Osteoblast (primary cell): ENCODE measurements around the gene PGBD1. TPM values are rescaled to one million over a fixed set of nuclear protein-coding genes. Genes with fewer than 3 reads are reported as not detected.

Experiments
- DNase-seq: peaks from one replicate; pipeline ENCODE4 v3.0.0; 2011; ENCODE audit warnings: low spot score, mixed read lengths; ENCODE audit not compliant: insufficient read length; ENCODE audit errors: missing footprints
- H2AFZ ChIP-seq: 2 replicates; pipeline ENCODE4 v1.6.0; 2011; ENCODE audit warnings: mild to moderate bottlenecking, low read length
- H3K27ac ChIP-seq: 2 replicates; pipeline ENCODE4 v1.5.1; 2011; ENCODE audit warnings: mild to moderate bottlenecking, low read depth, low read length, moderate library complexity
- H3K27me3 ChIP-seq: 2 replicates; pipeline ENCODE4 v1.6.0; 2012; ENCODE audit warnings: mild to moderate bottlenecking, control low read depth, inconsistent platforms, low read length, moderate library complexity; ENCODE audit not compliant: insufficient read depth
- H3K36me3 ChIP-seq: 2 replicates; pipeline ENCODE4 v1.5.1; 2011; ENCODE audit warnings: mild to moderate bottlenecking, low read length, control low read depth, moderate library complexity; ENCODE audit not compliant: insufficient read depth
- H3K4me1 ChIP-seq: 2 replicates; pipeline ENCODE4 v1.5.1; 2011; ENCODE audit warnings: mild to moderate bottlenecking, low read length, control low read depth, moderate library complexity; ENCODE audit not compliant: insufficient read depth
- H3K4me2 ChIP-seq: 2 replicates; pipeline ENCODE4 v1.6.0; 2011; ENCODE audit warnings: mild to moderate bottlenecking, low read length; ENCODE audit not compliant: insufficient read depth
- H3K4me3 ChIP-seq: fragments of 200-600 bp; sonication (generic); 3 replicates; pipeline ENCODE4 v1.5.1; 2012; ENCODE audit warnings: mild to moderate bottlenecking, low read length, inconsistent platforms; ENCODE audit not compliant: insufficient read depth
- H3K79me2 ChIP-seq: 2 replicates; pipeline ENCODE4 v1.6.0; 2012; ENCODE audit warnings: mild to moderate bottlenecking, low read length, control low read depth, inconsistent platforms; ENCODE audit not compliant: insufficient read depth
- H3K9me3 ChIP-seq: 2 replicates; pipeline ENCODE4 v1.5.1; 2011; ENCODE audit warnings: low read depth, low read length, control low read depth
- H4K20me1 ChIP-seq: 2 replicates; pipeline ENCODE4 v1.6.0; 2012; ENCODE audit warnings: mild to moderate bottlenecking, low read length, control low read depth; ENCODE audit not compliant: insufficient read depth
- total RNA-seq: library from RNA; depleted of rRNA; stranded (reverse); fragments of >200 nt; gene quantifications from 2 replicates; pipeline ENCODE4 v1.2.3, GENCODE V29; 2012
- TF ChIP-seq, protein P1 (sequence below): IDR thresholded peaks from 2 replicates; pipeline ENCODE4 v1.5.1; 2011; ENCODE audit warnings: mild to moderate bottlenecking, low read depth, low read length, moderate library complexity; ENCODE audit errors: extremely low read depth

Gene PGBD1
- total RNA-seq, 1 donor: 6.2 TPM

GRCh38 chr6:28250747-28251146, 30.6 kb upstream of the PGBD1 start:
- Histone ChIP-seq H3K4me1 (peaks cover 13% of the 10 kb centered on the region), H2AFZ (no peak overlapping the region), H4K20me1 (no peaks in the 10 kb centered on the region), H3K9me3 (no peaks in the 10 kb centered on the region), H3K36me3 (peaks cover 11% of the 10 kb centered on the region), H3K4me2 (peak overlapping the region; percentile 94), H3K27me3 (no peaks in the 10 kb centered on the region), H3K4me3 (peak overlapping the region; percentile 98), H3K27ac (no peak overlapping the region), H3K79me2 (peaks cover 15% of the 10 kb centered on the region)
- TF ChIP-seq, protein P1, sequence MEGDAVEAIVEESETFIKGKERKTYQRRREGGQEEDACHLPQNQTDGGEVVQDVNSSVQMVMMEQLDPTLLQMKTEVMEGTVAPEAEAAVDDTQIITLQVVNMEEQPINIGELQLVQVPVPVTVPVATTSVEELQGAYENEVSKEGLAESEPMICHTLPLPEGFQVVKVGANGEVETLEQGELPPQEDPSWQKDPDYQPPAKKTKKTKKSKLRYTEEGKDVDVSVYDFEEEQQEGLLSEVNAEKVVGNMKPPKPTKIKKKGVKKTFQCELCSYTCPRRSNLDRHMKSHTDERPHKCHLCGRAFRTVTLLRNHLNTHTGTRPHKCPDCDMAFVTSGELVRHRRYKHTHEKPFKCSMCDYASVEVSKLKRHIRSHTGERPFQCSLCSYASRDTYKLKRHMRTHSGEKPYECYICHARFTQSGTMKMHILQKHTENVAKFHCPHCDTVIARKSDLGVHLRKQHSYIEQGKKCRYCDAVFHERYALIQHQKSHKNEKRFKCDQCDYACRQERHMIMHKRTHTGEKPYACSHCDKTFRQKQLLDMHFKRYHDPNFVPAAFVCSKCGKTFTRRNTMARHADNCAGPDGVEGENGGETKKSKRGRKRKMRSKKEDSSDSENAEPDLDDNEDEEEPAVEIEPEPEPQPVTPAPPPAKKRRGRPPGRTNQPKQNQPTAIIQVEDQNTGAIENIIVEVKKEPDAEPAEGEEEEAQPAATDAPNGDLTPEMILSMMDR: no peak
- DNase-seq: no peak

DNA sequence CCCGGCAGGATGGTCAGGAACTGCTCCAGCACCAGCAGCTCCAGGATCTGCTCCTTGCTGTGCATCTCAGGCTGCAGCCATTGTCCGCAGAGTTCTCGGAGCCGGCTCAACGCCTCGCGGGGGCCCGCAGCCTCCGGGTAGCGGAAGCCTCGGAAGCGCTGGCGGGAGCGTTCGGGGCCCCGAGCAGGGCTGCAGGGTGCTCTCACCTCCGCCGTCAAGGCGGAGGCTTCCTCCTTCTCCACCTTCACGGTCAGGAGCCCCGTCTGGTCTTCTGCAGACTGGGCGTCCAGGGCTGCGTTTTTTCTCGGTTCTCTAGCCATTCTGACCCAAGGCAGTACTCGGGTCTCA, 29.7 kb upstream of the PGBD1 start:
- Histone ChIP-seq H3K27me3 (no peaks in the 10 kb centered on the region), H3K4me2 (peak overlapping the region; percentile 94), H2AFZ (peak overlapping the region; percentile 100), H3K4me1 (peaks cover 13% of the 10 kb centered on the region), H3K27ac (peak overlapping the region; percentile 46), H3K9me3 (no peaks in the 10 kb centered on the region), H3K4me3 (peak overlapping the region; percentile 98), H4K20me1 (no peaks in the 10 kb centered on the region), H3K36me3 (peaks cover 3% of the 10 kb centered on the region), H3K79me2 (peaks cover 15% of the 10 kb centered on the region)
- TF ChIP-seq, protein P1: no peak
- DNase-seq: no peak

GRCh38 chr6:28252009-28252975, 29.1 kb upstream of the PGBD1 start, which contains the start of gene ZKSCAN4:
Gene ZKSCAN4 (minus strand): TSS chr6:28252269. CDS start chr6:28251980, 289 bp downstream.
- Histone ChIP-seq H3K4me3 (peak within 1 kb of the TSS; percentile 98), H3K27ac (peak within 1 kb of the TSS; percentile 46), H3K27me3 (no peaks in the 10 kb centered on the region), H3K79me2 (peaks cover 15% of the 10 kb centered on the region), H3K4me2 (peak within 1 kb of the TSS; percentile 94), H3K9me3 (no peaks in the 10 kb centered on the region), H4K20me1 (no peaks in the 10 kb centered on the region), H3K4me1 (peaks cover 13% of the 10 kb centered on the region), H3K36me3 (no peaks in the 10 kb centered on the region), H2AFZ (peak within 1 kb of the TSS; percentile 100)
- TF ChIP-seq, protein P1: no peak
- DNase-seq: peak; percentile 94

DNA sequence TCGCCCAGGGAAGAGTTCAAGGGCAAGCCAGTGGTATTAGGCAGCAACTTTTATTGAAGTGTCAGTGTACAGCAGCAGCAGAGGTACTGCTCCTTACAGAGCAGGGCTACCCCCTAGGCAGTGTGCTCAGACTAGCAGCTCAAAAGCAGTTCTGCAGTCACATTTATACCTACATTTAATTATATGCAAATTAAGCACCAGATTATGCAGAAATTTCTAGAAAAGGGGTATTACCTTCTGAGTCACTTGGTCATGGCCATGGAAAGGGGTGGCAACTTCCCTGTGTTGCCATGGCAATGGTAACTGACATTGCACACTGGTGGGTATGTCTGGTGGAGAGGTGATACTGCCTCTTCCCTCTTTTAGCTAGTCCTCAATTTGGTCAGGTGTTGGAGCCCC, 27.3 kb upstream of the PGBD1 start:
- Histone ChIP-seq H3K36me3 (no peaks in the 10 kb centered on the region), H3K9me3 (no peaks in the 10 kb centered on the region), H4K20me1 (no peaks in the 10 kb centered on the region), H3K4me3 (no peak overlapping the region), H3K4me1 (peaks cover 13% of the 10 kb centered on the region), H3K79me2 (peaks cover 15% of the 10 kb centered on the region), H3K27me3 (no peaks in the 10 kb centered on the region), H2AFZ (no peak overlapping the region), H3K27ac (no peak overlapping the region), H3K4me2 (no peak overlapping the region)
- DNase-seq: no peak
- TF ChIP-seq, protein P1: no peak
